HG03135 (cell line): Measurements from ENCODE around the gene STAU1.
"Not testable (repeated sequence)": the region's sequence is repeated elsewhere in the genome, so short reads cannot be mapped to it uniquely, and the experiment has no call there.

Experiments used
- ATAC-seq: cut with Tn5 transposase; IDR thresholded peaks from one replicate; pipeline ENCODE4 v1.9.1; 2021; ENCODE audit warnings: mild to moderate bottlenecking, moderate library complexity; ENCODE audit not compliant: unreplicated experiment

STAU1 gene

DNA sequence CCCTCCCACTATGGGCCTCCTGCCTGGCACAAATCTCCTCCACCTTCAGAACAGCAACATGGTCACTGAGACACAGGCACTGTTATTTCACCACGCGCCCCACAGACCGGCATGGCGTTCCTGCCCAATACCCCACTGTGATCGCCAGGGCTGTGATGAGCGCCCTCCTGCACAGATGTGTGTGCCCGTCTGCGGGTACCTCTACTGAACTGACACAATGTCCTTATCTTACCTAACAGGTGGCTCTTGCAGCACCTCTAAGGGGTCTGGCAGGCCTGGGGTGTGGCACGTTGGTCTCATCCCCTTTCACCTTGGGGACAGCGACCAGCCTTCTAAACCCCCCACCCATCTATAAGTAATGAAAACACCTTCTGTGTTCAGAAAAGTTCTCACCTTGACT, 64.2 kb downstream of the STAU1 start:
- no peak for ATAC-seq

DNA sequence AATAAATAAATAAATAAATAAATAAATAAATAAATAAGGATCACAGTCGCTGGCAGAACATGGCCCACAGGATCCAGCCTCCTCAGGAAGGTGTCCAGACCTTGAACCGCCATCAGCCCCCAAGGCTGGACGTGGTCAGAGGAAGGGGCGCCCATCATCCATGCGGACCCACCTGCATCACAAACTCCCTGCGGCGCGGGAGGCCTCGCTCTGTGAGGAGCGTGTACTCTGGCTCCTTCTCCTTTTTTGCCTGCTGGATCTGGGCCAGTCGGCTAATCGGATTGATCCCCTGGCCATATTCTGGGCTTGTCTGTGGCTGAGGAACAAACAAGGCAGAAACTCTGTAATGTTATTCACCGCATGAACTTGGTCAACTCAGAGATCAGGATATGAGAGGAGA, 65.2 kb downstream of the STAU1 start:
- no peak for ATAC-seq

DNA sequence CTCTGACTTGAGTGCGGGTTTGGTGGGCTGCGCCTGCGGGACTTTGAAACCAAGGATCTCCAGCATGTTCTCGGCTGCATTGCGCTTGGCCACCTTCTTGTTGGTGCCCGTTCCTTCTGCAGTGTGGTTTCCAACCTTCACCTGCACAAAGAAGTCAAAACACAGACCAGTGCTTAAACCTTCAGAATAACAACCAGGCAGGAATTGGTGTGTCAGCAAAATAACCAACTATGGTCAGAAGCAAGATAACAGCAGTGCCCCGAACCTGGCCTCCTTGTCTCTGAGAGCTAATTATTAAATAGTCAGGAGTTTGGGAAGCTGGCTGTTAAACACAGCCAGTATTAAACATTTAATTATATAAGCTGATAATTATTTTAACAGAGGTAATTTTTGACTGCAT, 68.1 kb downstream of the STAU1 start:
- no peak for ATAC-seq

DNA sequence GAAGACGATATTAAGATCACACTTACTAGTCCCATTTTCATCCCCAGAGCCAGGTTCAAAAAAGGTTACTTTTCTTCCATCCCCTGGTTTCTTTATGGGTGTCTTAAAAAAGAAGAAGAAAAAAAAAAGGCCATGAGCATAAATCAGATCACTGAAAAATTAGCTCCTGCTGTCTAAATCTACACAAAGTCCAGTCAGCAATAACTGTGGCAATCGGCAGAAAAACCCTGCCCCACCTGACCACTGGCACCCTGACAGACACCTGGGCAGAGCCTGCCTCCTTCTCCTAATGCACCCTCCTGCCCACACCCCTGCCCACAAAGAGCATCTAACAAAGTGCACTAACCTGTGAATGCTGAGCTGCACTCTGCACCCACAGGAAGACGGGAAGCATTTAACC, 69.8 kb downstream of the STAU1 start:
- no peak for ATAC-seq

DNA sequence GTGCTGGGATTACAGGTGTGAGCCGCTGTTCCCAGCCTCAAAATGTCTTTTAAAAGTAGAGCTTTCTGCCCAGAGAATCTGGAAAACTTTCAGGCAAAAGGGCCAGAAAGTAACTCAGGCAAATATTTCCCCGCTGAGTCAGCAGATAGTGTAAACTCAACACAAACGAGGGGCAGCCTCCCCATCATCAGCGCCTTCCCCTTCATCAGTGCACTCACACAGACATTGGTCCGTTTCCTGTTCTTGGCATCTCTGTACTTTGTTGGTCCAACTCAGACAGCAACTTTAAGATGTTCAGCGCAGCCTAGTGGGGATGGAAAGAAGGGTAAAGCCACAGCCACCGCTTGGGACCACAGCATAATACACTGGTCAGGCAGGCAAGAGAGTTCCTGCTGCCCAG, 72.6 kb downstream of the STAU1 start:
- no peak for ATAC-seq

DNA sequence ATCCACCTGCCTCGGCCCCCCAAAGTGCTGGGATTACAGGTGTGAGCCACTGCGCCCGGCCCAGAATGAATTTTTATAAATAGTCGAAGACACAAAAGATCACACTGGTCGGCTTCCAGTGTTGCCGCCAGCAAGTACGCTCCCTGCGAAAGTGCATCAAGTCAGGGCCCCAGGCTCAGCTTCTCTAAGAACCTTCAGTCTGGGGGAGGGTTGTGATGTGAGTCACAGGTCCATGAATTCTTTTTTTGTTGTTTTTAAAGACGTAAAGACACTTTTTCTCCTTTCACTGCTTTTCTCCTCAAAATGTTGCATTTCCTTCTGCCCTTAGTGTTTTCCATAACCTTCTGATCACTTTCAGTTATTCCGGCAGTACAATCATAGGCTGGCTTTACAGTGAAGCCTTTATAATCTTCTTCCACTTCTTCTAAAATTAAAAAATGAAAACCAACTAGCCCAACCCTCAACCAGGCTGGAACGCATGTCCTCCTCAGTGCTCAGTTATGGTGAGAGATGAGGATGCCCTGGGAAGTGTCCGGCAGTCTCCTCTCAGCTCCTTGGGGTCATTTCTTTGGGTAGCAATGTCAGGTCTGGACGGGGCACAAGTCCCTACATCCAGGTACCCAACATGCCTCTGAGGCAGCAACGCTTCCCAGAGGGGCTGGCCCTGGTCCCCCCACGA, 75.4 kb downstream of the STAU1 start:
- ATAC-seq: no peak

DNA sequence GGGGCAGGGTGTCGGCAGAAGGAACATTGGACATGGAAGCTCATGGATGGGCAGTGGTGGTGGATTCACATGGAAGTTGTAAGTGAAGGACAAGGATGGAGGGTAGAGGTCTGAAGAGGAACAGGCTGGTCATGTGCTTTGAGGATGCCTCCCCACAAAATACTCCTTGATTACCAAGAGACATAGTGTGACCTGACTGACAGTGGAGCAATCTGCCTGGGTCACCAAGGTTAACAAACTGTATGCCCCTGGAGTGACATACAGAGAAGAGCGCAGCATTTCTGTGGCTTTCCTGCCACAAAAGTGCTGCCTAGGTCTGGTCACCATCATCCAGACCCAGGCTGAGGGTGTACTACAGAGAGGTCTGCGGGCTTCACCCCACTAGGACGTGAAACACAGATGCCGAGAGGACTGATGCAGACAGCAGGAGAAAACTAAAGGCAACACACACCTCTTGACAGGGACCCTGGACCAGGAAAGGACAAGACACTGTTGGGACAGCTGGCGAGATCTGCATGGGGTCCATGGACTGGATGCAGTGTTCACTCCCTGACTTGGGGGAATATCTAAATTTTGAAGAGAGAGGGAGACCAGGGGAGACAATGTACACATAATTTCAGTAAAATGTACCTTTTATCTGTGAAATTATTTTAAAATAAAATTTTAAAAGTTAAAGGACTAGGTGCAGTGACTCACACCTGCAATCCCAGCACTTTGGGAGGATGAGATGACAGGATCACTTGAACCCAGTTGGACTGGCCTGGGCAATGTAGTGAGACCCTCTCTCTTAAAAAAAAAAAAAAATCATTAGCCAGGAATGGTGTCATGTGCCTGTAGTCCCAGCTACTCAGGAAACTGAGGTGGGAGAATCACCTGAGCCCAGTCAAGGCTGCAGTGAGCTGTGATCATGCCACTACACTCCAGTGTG, 77.1 kb downstream of the STAU1 start:
- no peak for ATAC-seq

DNA sequence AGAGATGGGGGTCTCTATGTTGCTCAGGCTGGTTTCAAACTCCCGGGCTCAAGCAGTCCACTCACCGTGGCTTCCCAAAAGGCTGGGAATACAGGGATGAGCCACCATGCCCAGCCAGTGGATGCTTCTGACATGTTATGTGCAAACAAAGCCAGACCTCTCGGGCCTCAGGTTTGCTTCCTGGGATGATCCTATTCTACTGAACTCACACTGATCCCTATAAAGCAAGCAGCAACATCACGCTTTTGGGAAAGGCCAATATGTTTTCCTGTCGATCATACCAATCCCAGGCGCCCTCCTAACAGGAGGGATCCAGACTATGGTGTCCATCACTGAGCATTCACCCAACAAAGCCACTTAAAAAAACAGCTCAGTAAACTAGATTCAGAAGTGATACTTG, 81.8 kb downstream of the STAU1 start:
- no peak for ATAC-seq

DNA sequence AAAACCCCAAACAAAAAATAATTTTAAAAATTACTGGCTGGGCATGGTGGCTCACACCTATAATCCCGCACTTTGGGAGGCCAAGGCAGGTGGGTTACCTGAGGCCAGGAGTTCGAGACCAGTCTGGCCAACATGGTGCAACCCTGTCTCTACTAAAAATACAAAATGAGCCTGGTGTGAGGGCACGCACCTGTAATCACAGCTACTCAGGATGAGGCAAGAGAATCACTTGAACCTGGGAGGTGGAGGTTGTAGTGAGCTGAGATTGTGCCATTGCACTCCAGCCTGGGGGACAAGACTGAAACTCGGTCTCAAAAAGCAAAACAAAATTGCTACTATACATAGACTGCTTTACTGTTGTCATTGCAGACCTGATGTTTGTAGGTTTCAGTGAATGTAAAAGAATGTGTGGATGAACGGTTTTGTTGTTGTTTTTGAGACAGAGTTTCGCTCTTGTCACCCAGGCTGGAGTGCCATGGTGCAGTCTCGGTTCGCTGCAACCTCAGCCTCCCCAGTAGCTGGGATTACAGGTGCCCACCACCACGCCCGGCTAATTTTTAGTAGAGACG, 83.1 kb downstream of the STAU1 start:
- not testable (repeated sequence) for ATAC-seq

DNA sequence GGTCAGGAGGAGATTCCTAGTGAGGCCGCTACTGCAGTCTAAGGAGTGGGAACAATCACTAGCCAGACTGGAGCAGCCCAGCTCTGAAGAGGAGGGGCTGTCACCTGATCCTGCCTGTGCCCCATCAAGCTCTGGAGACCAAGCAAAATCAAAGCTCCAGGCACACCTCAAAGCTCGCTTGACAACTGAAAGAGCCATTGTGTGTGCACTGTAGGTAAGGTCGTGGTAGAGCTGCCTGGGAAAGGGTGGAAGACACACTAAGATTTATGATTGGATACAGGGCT, 83.8 kb downstream of the STAU1 start:
- no peak for ATAC-seq

DNA sequence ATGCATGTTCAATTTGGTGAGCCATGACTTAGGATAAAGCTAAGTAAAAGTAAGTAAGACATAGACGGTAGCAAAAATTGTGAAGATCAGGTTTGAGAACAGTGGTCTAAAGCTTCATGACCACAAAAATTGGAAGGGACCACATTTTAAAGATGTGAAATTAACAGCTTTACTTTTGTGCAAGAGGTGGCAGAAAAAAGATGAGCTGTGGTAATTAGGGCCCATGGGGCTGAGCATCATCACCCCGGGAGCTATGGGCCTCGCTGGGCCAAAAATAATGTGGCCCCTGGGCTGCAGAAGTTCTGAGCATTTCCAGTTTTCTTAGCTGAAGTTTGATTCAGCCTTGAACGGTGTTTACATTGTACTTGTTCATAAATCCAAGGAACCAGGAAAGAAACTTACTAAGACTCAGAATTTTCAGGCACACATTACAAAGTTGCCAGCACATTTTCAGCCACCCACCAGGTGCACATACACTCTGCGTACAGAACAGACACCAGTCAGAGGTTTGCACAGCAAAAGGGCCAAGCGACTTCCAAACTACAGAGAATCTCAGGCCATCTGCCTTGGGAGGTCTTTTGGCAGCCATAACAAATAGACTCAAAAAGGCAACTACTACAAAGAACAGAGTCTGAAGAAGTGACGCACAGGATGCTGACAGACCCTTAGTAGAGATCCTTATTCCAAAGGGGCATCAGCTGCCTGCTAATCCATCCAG, 84.3 kb downstream of the STAU1 start:
- no peak for ATAC-seq

DNA sequence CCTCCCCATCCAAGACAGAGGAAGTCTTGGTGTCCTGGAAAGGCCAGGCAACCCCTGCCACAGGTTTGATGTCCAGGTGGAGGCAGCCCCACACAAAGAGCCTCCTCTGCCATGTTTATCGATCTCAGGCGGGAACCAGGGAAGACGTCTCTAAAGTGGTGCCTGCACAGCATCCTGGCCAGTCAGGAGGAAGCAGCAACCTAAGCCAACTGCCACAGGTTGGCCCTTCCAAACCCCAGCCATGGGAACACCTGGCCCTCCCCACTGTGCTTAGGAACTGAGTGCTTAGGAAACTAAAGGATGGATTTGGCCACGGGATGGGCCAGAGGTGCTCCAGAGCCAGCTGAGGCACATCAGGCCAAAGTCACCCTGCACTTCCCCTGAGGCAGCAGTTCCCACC, 85.1 kb downstream of the STAU1 start:
- ATAC-seq: no peak

DNA sequence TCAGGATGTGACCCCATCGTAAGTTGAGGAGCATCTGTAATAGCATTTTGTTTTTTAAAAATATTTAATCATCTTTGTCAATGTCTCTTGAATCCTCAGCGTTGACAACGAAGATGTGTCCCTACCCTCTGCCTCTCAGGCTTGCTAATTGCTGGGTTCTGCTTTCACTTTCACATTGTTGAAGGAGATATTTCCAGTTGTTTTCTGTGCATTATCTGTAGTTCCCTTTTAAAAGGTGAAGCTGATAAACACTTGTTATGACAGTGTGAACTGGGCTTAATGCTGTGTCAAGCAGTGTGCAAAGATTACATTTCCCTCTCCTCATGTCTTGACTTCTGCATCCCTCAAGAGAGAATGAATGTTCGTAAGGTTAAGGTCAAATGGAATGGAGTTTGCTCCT, 87.2 kb downstream of the STAU1 start:
- ATAC-seq: no peak

DNA sequence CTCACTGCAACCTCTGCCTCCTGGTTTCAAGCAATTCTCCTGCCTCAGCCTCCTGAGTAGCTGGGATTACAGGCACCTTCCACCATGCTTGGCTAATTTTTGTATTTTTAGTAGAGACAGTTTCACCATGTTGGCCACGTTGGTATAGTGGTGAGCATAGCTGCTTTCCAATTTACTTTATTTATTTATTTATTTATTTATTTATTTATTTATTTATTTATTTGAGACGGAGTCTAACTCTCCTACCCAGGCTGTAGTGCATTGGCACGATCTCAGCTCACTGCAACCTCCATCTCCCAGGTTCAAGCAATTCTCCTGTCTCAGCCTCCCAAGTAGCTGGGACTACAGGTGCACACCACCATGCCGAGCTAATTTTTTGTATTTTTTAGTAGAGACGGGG, 87.8 kb downstream of the STAU1 start:
- ATAC-seq: not testable (repeated sequence)

DNA sequence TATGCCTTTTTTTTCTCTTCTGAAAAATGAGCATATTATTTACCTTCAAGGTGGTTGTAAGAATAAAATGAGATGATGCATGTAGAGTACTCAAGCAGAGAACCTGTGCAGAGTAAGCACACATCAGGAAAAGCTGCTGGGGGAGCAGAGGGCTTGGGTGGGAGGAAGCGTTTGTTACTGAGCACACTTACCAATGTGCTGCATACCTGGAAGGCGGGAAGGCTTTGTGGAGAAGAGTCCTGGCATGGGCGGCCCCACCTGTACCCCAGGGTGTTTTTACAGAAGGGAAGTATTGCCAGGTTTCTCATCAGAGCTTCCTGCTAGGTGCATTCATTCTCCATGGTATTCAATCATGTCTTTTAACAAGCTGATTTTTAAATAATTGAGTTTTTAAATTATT, 89.1 kb downstream of the STAU1 start:
- no peak for ATAC-seq

DNA sequence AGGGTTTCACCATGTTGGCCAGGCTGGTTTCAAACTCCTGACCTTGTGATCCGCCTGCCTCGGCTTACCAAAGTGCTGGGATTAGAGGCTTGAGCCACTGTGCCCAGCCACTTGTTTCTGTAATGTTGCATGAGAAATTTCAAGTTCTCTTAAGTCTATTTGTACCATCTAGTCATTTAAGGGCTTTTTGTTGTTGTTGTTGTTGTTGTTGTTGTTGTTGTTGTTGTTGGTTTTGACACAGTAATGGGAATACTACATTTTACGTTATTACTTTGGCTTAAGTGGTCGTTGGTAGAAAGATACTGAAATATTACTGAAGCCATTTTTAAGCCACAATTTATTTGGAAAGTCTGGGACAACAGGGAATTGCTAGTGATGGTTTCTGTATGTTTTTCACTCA, 90.0 kb downstream of the STAU1 start:
- ATAC-seq: no peak

DNA sequence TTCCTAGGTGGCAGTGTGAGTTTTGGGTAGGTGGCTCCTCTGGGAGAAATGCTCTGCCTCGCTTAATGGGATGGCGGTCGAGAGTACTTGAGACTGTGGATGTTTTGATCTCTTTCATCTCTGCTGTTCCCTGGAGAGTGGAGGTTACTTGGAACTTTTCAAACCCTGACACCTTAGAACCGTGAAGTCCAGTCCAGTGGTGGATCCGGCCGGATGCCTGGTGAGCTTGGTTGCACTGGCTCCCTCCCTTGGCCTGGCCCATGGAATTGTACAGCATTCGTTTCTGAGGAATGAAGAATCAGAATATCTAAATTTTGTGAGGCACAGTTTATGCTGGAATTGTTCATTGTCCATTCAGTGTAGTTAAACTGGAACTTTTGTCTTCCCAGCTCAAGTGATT, 91.0 kb downstream of the STAU1 start:
- ATAC-seq: no peak

DNA sequence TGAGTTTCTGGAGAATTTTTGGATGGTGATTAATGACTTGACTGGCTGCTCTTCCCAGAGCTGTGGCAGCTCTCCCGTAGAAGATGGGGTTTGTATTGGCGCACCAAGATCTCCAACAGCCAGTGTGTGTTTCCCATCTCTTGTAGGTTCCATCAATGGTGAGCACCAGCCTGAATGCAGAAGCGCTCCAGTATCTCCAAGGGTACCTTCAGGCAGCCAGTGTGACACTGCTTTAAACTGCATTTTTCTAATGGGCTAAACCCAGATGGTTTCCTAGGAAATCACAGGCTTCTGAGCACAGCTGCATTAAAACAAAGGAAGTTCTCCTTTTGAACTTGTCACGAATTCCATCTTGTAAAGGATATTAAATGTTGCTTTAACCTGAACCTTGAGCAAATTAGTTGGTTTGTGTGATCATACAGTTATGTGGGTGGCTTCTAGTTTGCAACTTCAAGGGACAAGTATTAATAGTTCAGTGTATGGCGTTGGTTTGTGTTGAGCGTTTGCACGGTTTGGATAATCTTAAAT, 91.9 kb downstream of the STAU1 start:
- no peak for ATAC-seq

DNA sequence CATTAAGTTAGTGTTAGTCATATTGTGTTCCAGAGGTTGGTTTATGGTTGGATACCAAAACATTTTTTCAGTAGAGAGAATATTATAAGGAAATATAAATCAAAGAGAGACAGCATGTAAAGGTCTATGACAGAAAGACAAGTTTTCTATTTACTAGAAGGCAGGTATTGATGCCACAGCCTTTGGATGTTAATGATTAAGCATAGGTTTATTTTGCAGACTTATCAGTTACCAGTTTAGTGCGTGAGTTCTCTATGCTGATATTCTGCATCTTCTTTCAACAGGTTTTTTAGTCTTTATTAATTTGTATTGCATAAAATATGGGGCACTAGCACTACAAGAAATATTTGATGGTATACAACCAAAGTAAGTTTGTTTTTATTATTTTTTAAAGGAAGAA, 96.4 kb downstream of the STAU1 start:
- no peak for ATAC-seq

DNA sequence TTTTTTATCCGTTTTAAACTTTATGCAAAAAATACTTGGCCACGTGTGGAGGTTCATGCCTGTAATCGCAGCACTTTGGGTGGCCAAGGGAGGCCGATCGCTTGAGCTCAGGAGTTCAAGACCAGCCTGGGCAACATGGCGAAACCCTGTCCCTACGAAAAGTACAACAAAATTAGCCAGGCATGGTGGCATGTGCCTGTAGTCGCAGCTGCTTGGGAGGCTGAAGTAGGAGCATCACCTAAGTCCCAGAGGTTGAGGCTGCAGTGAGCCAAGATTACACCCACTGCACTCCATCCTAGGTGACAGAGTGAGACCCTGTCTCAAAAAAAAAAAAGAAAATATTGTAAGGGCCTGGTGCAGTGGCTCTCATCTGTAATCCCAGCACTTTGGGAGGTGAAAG, 97.0 kb downstream of the STAU1 start:
- no peak for ATAC-seq

DNA sequence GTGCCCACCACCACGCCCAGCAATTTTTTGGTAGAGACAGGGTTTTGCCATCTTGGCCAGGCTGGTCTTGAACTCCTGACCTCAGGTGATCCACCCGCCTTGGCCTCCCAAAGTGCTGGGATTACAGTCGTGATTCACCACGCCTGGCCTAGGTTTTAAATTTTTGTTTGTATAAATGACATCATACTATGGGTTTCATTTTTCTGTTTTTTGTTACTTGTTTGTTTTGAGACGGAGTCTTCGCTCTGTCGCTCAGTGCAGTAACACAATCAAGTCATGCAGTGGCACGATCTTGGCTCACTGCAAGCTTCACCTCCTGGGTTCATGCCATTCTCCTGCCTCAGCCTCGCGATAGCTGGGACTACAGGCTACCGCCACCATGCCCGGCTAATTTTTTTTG, 105.8 kb downstream of the STAU1 start:
- ATAC-seq: not testable (repeated sequence)
